Endothelial cell of umbilical vein (primary cell): ENCODE data around the gene THSD7A. TPM values are rescaled to one million over a fixed set of nuclear protein-coding genes. Genes with fewer than 3 reads are reported as not detected.

Source experiments
- BruUV-seq: library from RNA; stranded (reverse); fragments of 400-500 nt; replicated peaks from 2 replicates; lab custom pipeline; 2021; lab: Mats Ljungman, UMichigan
- CTCF ChIA-PET: fragments of 300-600, 350-600 bp; sonication (Branson Sonifier 250); formaldehyde crosslinking; loops from one replicate; lab custom pipeline; 2021; ENCODE audit warnings: antibody characterized with exemption, inconsistent platforms; lab: Charles Lee
- POLR2A ChIA-PET: fragments of 300-600, 350-600 bp; sonication (Branson Sonifier 250); formaldehyde crosslinking; loops from one replicate; lab custom pipeline; 2021; ENCODE audit warnings: antibody characterized with exemption, inconsistent platforms; lab: Charles Lee
- DNase-seq: peaks from one replicate; pipeline ENCODE4 v3.0.0-alpha.2; 2011; ENCODE audit warnings: low read depth, low spot score
- FAIRE-seq: peaks from 2 replicates; lab custom pipeline; 2011; peaks lifted over from hg19 to GRCh38; lab: Jason Lieb, UNC
- H2AFZ ChIP-seq: 2 replicates; pipeline ENCODE4 v1.6.0; 2012; ENCODE audit warnings: low read depth, low read length, control low read depth, inconsistent platforms
- H3K27ac ChIP-seq: 2 replicates; pipeline ENCODE4 v1.5.1; 2011; ENCODE audit warnings: low read depth, mild to moderate bottlenecking, control low read depth, low read length, moderate library complexity; ENCODE audit not compliant: insufficient read depth
- H3K27me3 ChIP-seq, 2 experiments: 2 replicates each; pipeline versions ENCODE4 v1.6.0 to v1.6.1; 2011; ENCODE audit warnings: low read length in 2 of 2, mixed read lengths in 1 of 2; ENCODE audit not compliant: control insufficient read depth in 2 of 2, insufficient read depth in 2 of 2
- H3K36me3 ChIP-seq, 2 experiments: 2 replicates in 1 of 2; 3 replicates in 1 of 2; pipeline ENCODE4 v1.5.1; 2011; ENCODE audit warnings: low read length in 2 of 2, mild to moderate bottlenecking in 1 of 2, moderate library complexity in 1 of 2; ENCODE audit not compliant: control insufficient read depth in 2 of 2, insufficient read depth in 2 of 2; ENCODE audit errors: extremely low read depth in 1 of 2
- H3K4me1 ChIP-seq: 3 replicates; pipeline ENCODE4 v1.5.1; 2011; ENCODE audit warnings: mild to moderate bottlenecking, low read length; ENCODE audit not compliant: control insufficient read depth, insufficient read depth; ENCODE audit errors: extremely low read depth
- H3K4me2 ChIP-seq: 2 replicates; pipeline ENCODE4 v1.6.1; 2011; ENCODE audit warnings: low read length, control low read depth, mixed read lengths; ENCODE audit not compliant: insufficient read depth
- H3K4me3 ChIP-seq, 3 experiments: fragments of 200-600 bp in 1 of 3; sonication (generic), shearing (Covaris generic) in 1 of 3; replicated peaks in 1 of 3; 2 replicates each; pipeline ENCODE4 v1.5.1; 2011 to 2016; ENCODE audit warnings: control low read depth in 3 of 3, low read length in 3 of 3, mild to moderate bottlenecking in 2 of 3, inconsistent platforms in 1 of 3, low read depth in 1 of 3, moderate library complexity in 1 of 3; ENCODE audit not compliant: insufficient read depth in 1 of 3
- H3K79me2 ChIP-seq: 2 replicates; pipeline ENCODE4 v1.6.0; 2012; ENCODE audit warnings: low read length, inconsistent platforms; ENCODE audit not compliant: control insufficient read depth, insufficient read depth
- H3K9ac ChIP-seq: replicated peaks from 2 replicates; pipeline ENCODE3; 2011; ENCODE audit warnings: low read length, control low read depth; ENCODE audit not compliant: insufficient read depth; ENCODE audit errors: extremely low read depth
- H3K9me1 ChIP-seq: replicated peaks from 3 replicates; pipeline ENCODE4 v1.6.0; 2011; ENCODE audit warnings: mild to moderate bottlenecking, low read length; ENCODE audit not compliant: control insufficient read depth, insufficient read depth; ENCODE audit errors: extremely low read depth
- H3K9me3 ChIP-seq: replicated peaks from 2 replicates; pipeline ENCODE4 v1.5.1; 2012; ENCODE audit warnings: low read length, inconsistent platforms; ENCODE audit not compliant: control insufficient read depth, insufficient read depth
- H4K20me1 ChIP-seq: replicated peaks from 2 replicates; pipeline ENCODE3; 2011; ENCODE audit warnings: mild to moderate bottlenecking, low read length; ENCODE audit not compliant: control insufficient read depth, insufficient read depth; ENCODE audit errors: extremely low read depth
- CTCF ChIP-seq, 2 donors: IDR thresholded peaks; 1 replicate in 1 of 2; 2 replicates in 1 of 2; pipeline ENCODE4 v1.5.1; 2011; ENCODE audit warnings: low read length in 2 of 2, mild to moderate bottlenecking in 2 of 2, moderate library complexity in 2 of 2, control low read depth in 1 of 2, inconsistent platforms in 1 of 2, low read depth in 1 of 2; ENCODE audit not compliant: insufficient read depth in 1 of 2; ENCODE audit errors: extremely low read depth in 1 of 2
- EZH2 ChIP-seq: IDR thresholded peaks from 2 replicates; pipeline ENCODE4 v1.6.1; 2012; ENCODE audit warnings: borderline replicate concordance, low read depth, mild to moderate bottlenecking, moderate library complexity, low read length, inconsistent platforms; ENCODE audit not compliant: severe bottlenecking
- FOS ChIP-seq: IDR thresholded peaks from 2 replicates; pipeline ENCODE4 v1.6.1; 2011; ENCODE audit warnings: mild to moderate bottlenecking, low read length, moderate library complexity, borderline replicate concordance; ENCODE audit not compliant: insufficient read depth
- GATA2 ChIP-seq: IDR thresholded peaks from 2 replicates; pipeline ENCODE4 v1.7.0; 2011; ENCODE audit warnings: low read depth, mild to moderate bottlenecking, moderate library complexity, mixed read lengths, low read length; ENCODE audit not compliant: insufficient read length, insufficient read depth
- JUN ChIP-seq: IDR thresholded peaks from 2 replicates; pipeline ENCODE4 v1.6.1; 2011; ENCODE audit warnings: borderline replicate concordance, low read depth; ENCODE audit not compliant: insufficient read length, insufficient read depth
- MYC ChIP-seq: IDR thresholded peaks from one replicate; pipeline ENCODE4 v1.6.1; 2011; ENCODE audit warnings: mild to moderate bottlenecking, low read depth, low read length
- POLR2A ChIP-seq: IDR thresholded peaks from 2 replicates; pipeline ENCODE4 v1.6.1; 2012; ENCODE audit warnings: low read depth, mild to moderate bottlenecking, control low read depth, low read length
- POLR2AphosphoS5 ChIP-seq: IDR thresholded peaks from 2 replicates; pipeline ENCODE4 v1.6.1; 2012; ENCODE audit warnings: low read depth, mild to moderate bottlenecking, control low read depth, low read length, moderate library complexity; ENCODE audit not compliant: insufficient read depth
- dilution Hi-C: fragments of 300-500 bp; cut with MboI; formaldehyde crosslinking; loops from one replicate; pipeline ENCODE4 v1.15.0; 2019; ENCODE audit warnings: low sequenced_read_pairs; ENCODE audit not compliant: extremely low pct_ligation_motif_present
- intact Hi-C: fragments of 100-400 bp; cut with micrococcal nuclease; formaldehyde crosslinking; loops from one replicate; pipeline ENCODE4 v1.10.0; 2022
- polyA plus RNA-seq, 4 experiments: library from polyadenylated mRNA; depleted of rRNA in 3 of 4; stranded (reverse) in 3 of 4; unstranded in 1 of 4; fragments of >200 nt; gene quantifications; 2 replicates each; pipeline versions ENCODE4 v1.2.1 to v1.2.3, GENCODE V29; 2011 to 2012; ENCODE audit warnings: missing spikeins in 1 of 4
- total RNA-seq: library from RNA; stranded (reverse); gene quantifications from 2 replicates; pipeline ENCODE4 v1.2.3, GENCODE V29; 2021
- TF ChIP-seq, protein P1 (sequence below): IDR thresholded peaks from 2 replicates; pipeline ENCODE4 v1.6.1; 2011; ENCODE audit not compliant: insufficient read depth, insufficient read length

THSD7A gene
- total and polyA plus RNA-seq, 2 donors (not counting 3 experiments of a cell fraction or from before 2014, with no cell fraction given), result 3.3 to 12.7 TPM

- no peaks in the 10 kb centered on the region for H4K20me1 ChIP-seq
- H3K9me1 ChIP-seq, result no peaks in the 10 kb centered on the region
- no peaks in the 10 kb centered on the region for H3K27me3 ChIP-seq
- dilution Hi-C loops, result no loop called here
- FAIRE-seq, result no peak
- no peak for DNase-seq
- TF ChIP-seq JUN, result no peak
- TF ChIP-seq CTCF (IDR thresholded peaks at IDR 0.05; ENCODE audit: extremely low read depth in 1 of 2, insufficient read depth in 1 of 2, low read depth in 1 of 2, low read length in 2 of 2), result no peak
- TF ChIP-seq POLR2AphosphoS5, result no peak
- TF ChIP-seq MYC, result no peak
- no peak for TF ChIP-seq EZH2
- no peak for TF ChIP-seq FOS
- no peak for TF ChIP-seq GATA2
- no peak for TF ChIP-seq POLR2A
- TF ChIP-seq, protein P1, sequence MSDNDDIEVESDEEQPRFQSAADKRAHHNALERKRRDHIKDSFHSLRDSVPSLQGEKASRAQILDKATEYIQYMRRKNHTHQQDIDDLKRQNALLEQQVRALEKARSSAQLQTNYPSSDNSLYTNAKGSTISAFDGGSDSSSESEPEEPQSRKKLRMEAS, result no peak
- no peaks in the 10 kb centered on the region for H3K36me3 ChIP-seq
- H3K4me2 ChIP-seq, result no peak overlapping the region
- no peak overlapping the region for H3K4me3 ChIP-seq
- H3K79me2 ChIP-seq, result no peaks in the 10 kb centered on the region
- no peak overlapping the region for H3K9ac ChIP-seq
- no peak overlapping the region for H3K27ac ChIP-seq
- intact Hi-C loops, result no loop called here
- no TSS peak for BruUV-seq
- no peak overlapping the region for H2AFZ ChIP-seq
- no peaks in the 10 kb centered on the region for H3K4me1 ChIP-seq
- ChIA-PET CTCF (no interaction called here), POLR2A (no interaction called here)
- H3K9me3 ChIP-seq, result no peaks in the 10 kb centered on the region
These were observed 104.1 kb downstream of the THSD7A start for GRCh38 chr7:11727864-11728263.
